Fibroblast of villous mesenchyme (primary cell): ENCODE results near the gene RNU1-4. TPM values are rescaled to one million over a fixed set of nuclear protein-coding genes. Genes with fewer than 3 reads are reported as not detected.
A peak's percentile ranks its signal among the peaks of the same experiment; 100 is the strongest.
"Not testable (repeated sequence)": the region's sequence is repeated elsewhere in the genome, so short reads cannot be mapped to it uniquely, and the experiment has no call there.

ENCODE experiments used
- DNase-seq: peaks from one replicate; pipeline ENCODE4 v3.0.0-alpha.2; 2010; ENCODE audit warnings: low read depth
- H3K4me3 ChIP-seq: 2 replicates; pipeline ENCODE4 v1.5.1; 2011; ENCODE audit warnings: low read depth, mild to moderate bottlenecking, low read length
- CTCF ChIP-seq: IDR thresholded peaks from 2 replicates; pipeline ENCODE4 v1.5.1; 2012; ENCODE audit warnings: low read depth, mild to moderate bottlenecking, low read length; ENCODE audit not compliant: insufficient read depth
- total RNA-seq: library from RNA; depleted of rRNA; stranded (reverse); fragments of >200 nt; gene quantifications from 2 replicates; pipeline ENCODE4 v1.2.3, GENCODE V29; 2012

Gene RNU1-4
- total RNA-seq, 1 donor: not detected

GRCh38 chr1:16718908-16719533, 21.3 kb upstream of the RNU1-4 start:
- H3K4me3 ChIP-seq: no peak overlapping the region
- DNase-seq: no peak
- no peak for TF ChIP-seq CTCF

GRCh38 chr1:16719571-16720350, 20.6 kb upstream of the RNU1-4 start:
- H3K4me3 ChIP-seq: no peak overlapping the region
- TF ChIP-seq CTCF: no peak
- DNase-seq: no peak

- H3K4me3 ChIP-seq: no peak overlapping the region
- no peak for TF ChIP-seq CTCF
- no peak for DNase-seq
Measured at GRCh38 chr1:16720351-16721223, 19.7 kb upstream of the RNU1-4 start.

GRCh38 chr1:16721871-16722641, 18.3 kb upstream of the RNU1-4 start:
- no peak for TF ChIP-seq CTCF
- H3K4me3 ChIP-seq: no peak overlapping the region
- no peak for DNase-seq

- no peak for TF ChIP-seq CTCF
- no peak for DNase-seq
- no peak overlapping the region for H3K4me3 ChIP-seq
Measured at GRCh38 chr1:16724718-16725438, 15.4 kb upstream of the RNU1-4 start.

- peak; percentile 28 for DNase-seq
- not testable (repeated sequence) for H3K4me3 ChIP-seq
Measured at GRCh38 chr1:16725439-16726245, 14.7 kb upstream of the RNU1-4 start.
